Osteocyte (in vitro differentiated cells): ENCODE measurements around the gene USPL1. TPM values are rescaled to one million over a fixed set of nuclear protein-coding genes. Genes with fewer than 3 reads are reported as not detected.
"Not testable (repeated sequence)": the region's sequence is repeated elsewhere in the genome, so short reads cannot be mapped to it uniquely, and the experiment has no call there.

ENCODE experiments used
- DNase-seq: peaks from one replicate; pipeline ENCODE4 v3.0.0; 2021; ENCODE audit warnings: mixed read lengths; ENCODE audit not compliant: unreplicated experiment; ENCODE audit errors: extremely low spot score
- H3K27ac Mint-ChIP-seq: one replicate; pipeline ENCODE4 v1.8.0; 2021; ENCODE audit warnings: mild to moderate bottlenecking, mixed read lengths; ENCODE audit not compliant: unreplicated experiment
- H3K27me3 Mint-ChIP-seq: one replicate; pipeline ENCODE4 v1.8.0; 2021; ENCODE audit warnings: mixed read lengths; ENCODE audit not compliant: unreplicated experiment
- H3K36me3 Mint-ChIP-seq: one replicate; pipeline ENCODE4 v1.8.0; 2021; ENCODE audit warnings: mixed read lengths; ENCODE audit not compliant: unreplicated experiment
- H3K4me1 Mint-ChIP-seq: one replicate; pipeline ENCODE4 v1.8.0; 2021; ENCODE audit warnings: mixed read lengths; ENCODE audit not compliant: unreplicated experiment
- H3K4me3 Mint-ChIP-seq: one replicate; pipeline ENCODE4 v1.8.0; 2021; ENCODE audit warnings: mild to moderate bottlenecking, moderate library complexity, mixed read lengths; ENCODE audit not compliant: unreplicated experiment
- H3K9me3 Mint-ChIP-seq: one replicate; pipeline ENCODE4 v1.8.0; 2021; ENCODE audit warnings: mixed read lengths; ENCODE audit not compliant: unreplicated experiment
- CTCF ChIP-seq: fragments of 200-600 bp; sonication (generic); IDR thresholded peaks from 2 replicates; pipeline ENCODE4 v1.5.0; 2021; ENCODE audit warnings: antibody characterized with exemption, mild to moderate bottlenecking, moderate library complexity
- total RNA-seq: library from RNA; stranded (reverse); gene quantifications from 2 replicates; pipeline ENCODE4 v1.2.1, GENCODE V29; 2021

The USPL1 gene
- total RNA-seq, 1 donor from 2014 or later = 11.9 TPM

GRCh38 chr13:30605052-30605451, 12.7 kb upstream of the USPL1 start:
- no peaks in the 10 kb centered on the region for H3K36me3 Mint-ChIP-seq
- no peaks in the 10 kb centered on the region for H3K9me3 Mint-ChIP-seq
- DNase-seq = no peak
- no peaks in the 10 kb centered on the region for H3K27me3 Mint-ChIP-seq
- no peak for TF ChIP-seq CTCF
- H3K27ac Mint-ChIP-seq = no peak overlapping the region
- H3K4me3 Mint-ChIP-seq = no peak overlapping the region
- peaks cover 6% of the 10 kb centered on the region for H3K4me1 Mint-ChIP-seq

DNA sequence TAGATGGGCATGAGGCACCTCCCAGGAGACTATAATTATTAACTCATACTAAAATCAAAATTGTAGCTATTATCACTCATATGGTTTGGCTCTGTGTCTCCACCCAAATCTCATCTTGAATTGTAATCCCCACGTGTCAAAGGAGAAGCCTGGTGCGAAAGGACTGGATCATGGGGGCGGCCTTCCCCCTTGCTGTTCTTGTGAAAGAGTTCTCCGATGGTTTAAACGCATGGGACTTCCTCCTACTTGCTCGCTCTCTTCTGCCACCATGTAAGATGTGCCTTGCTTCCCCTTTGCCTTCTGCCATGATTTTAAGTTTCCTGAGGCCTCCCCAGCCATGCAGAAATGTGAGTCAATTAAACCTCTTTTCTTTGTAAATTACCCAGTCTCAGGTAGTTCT, 10.5 kb upstream of the USPL1 start:
- H3K4me1 Mint-ChIP-seq = peaks cover 11% of the 10 kb centered on the region
- H3K27ac Mint-ChIP-seq, H3K9me3 Mint-ChIP-seq, DNase-seq, H3K36me3 Mint-ChIP-seq, H3K27me3 Mint-ChIP-seq, H3K4me3 Mint-ChIP-seq: not testable (repeated sequence)

DNA sequence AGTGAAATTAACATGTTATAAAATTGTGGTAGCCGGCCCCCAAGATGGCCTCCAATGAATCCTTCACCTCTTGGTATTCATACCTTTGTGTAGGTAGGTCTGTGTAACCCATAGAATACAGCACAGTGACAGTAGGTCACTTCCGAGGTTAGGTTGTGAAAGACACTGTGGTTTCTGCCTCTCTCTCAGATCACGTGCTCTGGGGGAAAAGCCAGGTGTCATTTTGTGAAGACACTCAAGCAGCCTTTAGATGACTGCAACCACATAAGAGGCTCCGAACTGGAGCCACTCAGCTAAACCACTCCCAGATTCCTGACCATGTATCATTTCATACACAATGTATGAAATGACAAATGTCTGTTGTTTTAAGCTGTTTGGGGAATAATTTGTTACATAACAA, 9.8 kb upstream of the USPL1 start:
- Mint-ChIP-seq H3K36me3 (no peaks in the 10 kb centered on the region), H3K27me3 (no peaks in the 10 kb centered on the region), H3K4me3 (no peak overlapping the region), H3K4me1 (peaks cover 11% of the 10 kb centered on the region), H3K9me3 (no peaks in the 10 kb centered on the region), H3K27ac (no peak overlapping the region)
- TF ChIP-seq CTCF = no peak
- DNase-seq = no peak

DNA sequence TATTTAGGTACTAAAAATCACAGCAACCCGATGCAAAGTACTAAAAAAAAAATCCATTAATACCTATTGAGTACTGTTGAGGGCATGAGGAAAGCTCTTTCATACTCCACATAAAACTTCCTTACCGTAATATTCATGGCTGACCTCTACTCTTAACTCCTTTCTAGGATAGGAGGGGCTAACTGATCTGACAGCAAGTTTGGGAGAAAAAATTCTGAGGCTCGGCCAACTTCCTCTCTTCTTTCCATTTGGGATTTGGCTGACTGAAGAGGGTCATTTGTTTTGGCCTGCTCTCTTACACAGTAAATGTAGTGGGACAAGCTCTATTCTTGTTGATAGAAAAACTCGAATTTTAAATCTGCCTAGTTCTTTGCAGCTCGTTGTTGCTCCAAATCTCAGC, 9.4 kb upstream of the USPL1 start:
- peaks cover 11% of the 10 kb centered on the region for H3K4me1 Mint-ChIP-seq
- H3K4me3 Mint-ChIP-seq = no peak overlapping the region
- no peak overlapping the region for H3K27ac Mint-ChIP-seq
- DNase-seq = no peak
- no peaks in the 10 kb centered on the region for H3K9me3 Mint-ChIP-seq
- TF ChIP-seq CTCF = no peak
- no peaks in the 10 kb centered on the region for H3K27me3 Mint-ChIP-seq
- H3K36me3 Mint-ChIP-seq = no peaks in the 10 kb centered on the region

- Mint-ChIP-seq H3K27me3 (no peaks in the 10 kb centered on the region), H3K4me3 (no peak overlapping the region), H3K36me3 (no peaks in the 10 kb centered on the region), H3K27ac (no peak overlapping the region), H3K4me1 (peaks cover 18% of the 10 kb centered on the region), H3K9me3 (no peaks in the 10 kb centered on the region)
- no peak for DNase-seq
- no peak for TF ChIP-seq CTCF
Measured at GRCh38 chr13:30610311-30610710, 7.4 kb upstream of the USPL1 start.

DNA sequence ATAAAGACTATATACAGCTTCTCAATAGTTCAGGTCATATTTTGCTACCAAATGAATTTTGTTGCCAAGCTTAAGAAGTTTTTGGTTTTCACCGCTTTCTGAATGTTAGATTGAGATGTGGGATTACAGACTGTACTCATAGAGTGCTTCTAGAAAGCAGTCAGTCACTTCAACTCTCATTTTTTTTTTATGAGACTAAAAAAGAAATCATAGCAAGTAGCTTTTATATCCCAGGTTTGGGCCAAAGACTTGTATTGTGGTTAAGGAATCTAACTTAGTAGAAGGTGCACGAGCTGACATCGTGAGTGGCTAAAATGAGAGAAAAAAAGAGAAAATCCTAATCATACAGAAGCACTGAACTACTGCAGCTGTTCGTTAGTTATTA, 2.2 kb upstream of the USPL1 start:
- Mint-ChIP-seq H3K4me3 (no peak overlapping the region), H3K4me1 (peaks cover 12% of the 10 kb centered on the region), H3K27me3 (no peaks in the 10 kb centered on the region), H3K27ac (no peak overlapping the region), H3K36me3 (no peaks in the 10 kb centered on the region), H3K9me3 (no peaks in the 10 kb centered on the region)
- no peak for DNase-seq
- no peak for TF ChIP-seq CTCF
